GM19043 (cell line): Measurements from ENCODE around the gene RNH1.

Experiments used
- ATAC-seq: cut with Tn5 transposase; IDR thresholded peaks from one replicate; pipeline ENCODE4 v1.9.1; 2021; ENCODE audit warnings: low read depth; ENCODE audit not compliant: unreplicated experiment

Gene RNH1

DNA sequence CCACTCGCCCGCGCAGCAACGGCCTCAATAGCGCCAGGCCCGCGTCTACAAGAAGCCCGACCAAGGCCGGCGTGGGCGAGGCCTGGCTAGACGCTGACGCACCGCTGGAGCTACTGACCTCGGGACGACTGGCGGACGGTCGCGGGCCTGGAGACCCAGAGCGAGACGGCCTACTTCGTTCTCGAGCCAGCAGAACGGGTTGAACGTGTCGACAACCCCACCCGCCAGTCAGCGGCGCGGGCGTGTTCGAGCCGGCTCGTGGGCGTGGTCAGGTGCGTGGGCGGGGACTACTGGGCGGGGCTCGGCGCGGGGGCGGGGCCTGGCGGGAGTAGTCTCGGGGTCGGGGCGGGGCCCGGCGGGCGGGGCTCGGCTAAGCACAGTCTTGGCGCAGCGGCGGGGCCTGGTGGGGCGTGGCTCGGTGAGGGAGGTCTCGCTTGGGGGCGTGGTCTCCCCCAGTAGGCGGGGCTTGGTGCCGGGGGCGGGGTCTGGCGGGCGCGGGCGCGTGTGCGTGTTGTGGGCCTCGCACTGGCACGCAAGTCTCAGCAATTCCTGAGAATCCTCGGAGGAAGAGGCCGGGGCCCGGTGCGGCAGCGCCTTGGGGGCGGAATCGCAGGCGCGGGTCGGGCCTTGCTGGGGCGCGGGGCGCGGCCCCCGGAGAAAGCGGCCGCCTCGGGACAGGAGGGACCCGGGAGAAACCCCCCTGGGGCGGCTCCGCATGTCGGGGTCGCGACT lies at the start of gene RNH1:
TSS of gene RNH1 (minus strand) at position 248 of the 732 bp plus-strand sequence. CDS start 5,080 bp downstream, outside the sequence.
- peak; percentile 23 for ATAC-seq

DNA sequence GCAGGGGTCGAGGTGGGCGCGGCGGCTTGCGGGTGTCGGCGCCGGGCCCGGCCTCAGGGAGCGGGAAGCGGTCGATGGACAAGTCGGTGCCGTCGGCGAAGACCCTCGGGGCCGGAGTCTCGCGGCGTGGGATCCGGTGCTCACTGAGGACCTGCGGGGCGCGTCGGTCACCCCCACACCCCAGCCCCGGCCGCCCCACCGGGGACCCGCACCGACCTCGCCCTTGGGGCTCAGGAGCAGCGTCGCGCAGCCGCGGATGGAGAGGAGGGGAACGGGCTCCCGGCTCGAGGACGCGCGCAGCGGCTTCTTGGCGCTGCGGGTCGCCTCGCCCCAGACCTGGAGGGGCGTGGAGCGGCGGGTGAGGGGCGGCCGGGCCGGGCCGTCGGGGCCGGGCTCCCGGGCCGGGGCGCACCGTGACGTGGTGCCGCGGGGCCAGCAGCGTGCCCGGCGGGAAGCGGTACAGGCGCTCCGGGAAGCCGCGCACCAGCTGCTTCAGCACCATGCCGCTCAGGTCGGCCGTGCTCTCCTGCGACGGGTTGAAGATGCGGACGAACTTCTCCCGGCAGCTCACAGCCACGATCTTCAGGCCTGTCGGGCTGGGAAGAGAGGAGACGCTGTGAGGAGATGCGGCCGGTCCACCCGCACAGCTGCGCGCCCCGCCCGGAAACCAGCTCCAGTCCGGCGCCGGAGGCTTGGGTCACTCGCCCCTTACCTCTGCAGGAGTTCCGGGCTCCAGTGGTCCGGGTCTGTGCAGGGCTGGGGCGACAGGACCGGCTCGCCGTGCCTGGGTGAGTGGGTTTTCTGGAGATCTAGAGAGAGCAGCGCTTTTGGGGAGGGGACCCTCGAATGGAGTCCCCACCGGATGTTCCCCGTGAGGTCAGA lies 49.0 kb upstream of the RNH1 start:
- ATAC-seq: no peak

DNA sequence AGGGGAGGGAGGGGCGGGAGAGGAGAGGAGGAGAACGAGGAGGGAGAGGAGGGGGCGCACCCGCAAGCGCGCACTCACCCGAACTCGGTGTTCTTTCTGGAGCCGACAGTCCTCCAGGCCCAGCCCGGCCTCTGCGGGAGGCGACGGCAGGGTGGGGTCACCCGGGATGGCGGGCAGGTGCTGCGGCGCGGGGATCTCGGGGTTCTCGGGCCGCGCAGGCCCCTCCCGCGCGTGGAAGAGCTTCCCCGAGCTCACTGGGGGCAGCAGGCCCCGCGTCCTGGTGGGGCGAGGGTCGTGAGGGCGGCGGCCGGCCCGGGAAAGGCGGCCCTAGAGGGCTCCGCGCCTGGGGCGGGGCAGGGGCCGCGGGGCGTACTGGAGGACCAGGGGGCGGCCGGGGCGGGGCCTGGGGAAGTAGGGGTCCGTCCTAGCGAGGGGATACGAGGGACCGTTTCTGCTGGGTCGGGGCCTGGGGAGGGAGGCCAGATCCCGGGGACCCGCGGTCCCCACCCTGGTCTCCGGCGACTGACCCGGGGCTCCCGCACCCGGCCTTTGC lies 48.3 kb upstream of the RNH1 start:
- ATAC-seq: no peak

DNA sequence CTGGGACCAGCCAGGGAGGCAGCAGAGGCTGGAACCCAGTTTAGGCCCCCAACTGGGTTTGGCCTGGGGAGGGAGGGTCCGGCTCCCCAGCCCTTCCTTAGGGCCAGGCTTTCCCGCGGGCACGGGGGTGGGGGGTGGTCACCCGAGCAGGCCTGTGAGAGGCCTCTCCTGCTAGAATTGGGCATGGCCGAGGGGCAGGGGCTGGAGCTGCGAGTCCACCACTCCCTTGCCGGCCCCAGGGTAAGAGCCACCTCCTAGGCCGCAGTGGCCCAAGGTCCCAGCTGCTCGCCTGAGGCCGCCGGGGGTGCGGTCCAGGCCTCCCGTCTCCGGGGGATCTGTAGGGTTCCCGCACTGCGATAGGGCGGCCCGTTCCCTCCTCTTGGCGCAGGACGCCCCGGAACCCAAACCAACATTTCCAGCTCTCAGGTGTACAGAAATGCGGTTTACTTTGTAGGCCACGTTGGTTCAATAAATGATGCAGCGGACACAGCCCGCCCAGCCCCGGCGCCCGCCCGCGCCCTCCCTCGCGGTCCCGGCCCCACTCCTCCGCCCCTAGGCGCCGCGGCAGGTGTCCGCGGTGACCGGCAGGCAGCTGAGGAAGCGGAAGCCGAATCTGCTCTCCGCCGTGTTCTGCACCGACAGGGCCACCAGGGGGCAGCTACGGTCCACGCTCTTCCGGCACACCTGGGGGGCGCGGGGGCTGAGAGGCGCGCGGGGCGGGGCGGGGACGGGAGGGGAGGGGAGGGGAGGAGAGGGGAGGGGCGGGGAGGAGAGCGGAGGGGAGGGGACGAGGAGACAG lies 47.6 kb upstream of the RNH1 start:
- ATAC-seq: peak; percentile 73

DNA sequence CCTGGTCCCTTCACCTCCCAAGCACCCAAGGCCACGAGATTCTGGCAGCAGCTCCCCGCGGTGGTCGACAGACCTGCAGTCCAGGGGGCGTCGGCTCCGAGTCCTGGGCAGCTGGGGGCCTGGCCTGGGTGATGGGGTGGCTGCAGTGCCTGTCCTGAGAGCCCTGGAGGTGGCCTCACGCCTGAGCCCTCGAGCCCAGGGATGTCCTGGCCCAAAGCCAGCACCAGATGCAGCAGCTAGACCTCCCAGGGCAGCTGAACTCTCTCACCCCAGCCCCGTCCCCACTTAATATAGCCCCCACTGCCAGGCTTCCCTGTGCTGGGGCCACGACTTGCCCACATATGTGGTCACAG lies 46.9 kb upstream of the RNH1 start:
- no peak for ATAC-seq

DNA sequence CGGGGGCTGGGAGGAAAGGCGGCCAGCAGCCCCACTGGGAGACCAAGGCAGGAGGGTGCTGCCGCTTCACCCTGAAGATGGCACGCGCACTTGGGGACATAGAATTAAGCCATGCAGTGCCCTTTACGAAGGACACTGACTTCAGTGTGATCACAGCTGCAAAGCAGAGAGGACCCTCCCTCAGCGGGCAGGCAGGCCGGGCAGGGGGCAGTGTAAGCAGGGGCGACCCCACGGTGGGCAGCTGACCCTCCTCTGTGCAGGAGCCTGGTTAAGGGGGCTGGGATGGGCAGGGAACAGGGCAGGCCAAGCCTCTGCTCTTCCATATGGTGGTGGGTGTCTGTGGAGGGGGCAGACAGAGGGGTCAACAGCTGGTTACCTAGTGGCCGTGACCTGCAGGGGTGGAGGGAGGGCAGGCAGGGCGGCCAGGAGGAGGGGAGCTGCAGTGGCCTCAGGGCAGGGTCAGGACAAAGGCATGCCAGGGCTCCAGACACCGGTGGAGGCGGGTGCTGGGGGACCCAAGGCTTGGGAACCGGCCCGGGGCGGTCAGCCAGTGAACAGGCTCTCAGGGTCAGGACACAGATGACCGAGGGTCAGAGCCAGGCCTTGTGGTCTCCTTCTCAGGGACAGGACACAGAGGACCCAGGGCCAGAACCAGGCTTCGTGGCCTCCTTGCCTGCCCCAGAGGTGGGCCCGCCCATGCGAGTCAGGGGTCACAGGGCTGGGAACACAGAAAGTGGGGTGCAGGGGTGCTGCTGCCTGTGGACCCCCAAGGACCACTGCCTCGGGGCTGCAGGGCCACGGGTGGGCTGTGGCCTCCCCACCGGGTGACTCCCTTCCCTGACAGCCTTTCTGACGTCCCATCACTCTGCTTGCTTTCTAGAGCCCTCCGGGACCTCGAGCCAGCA lies 46.3 kb upstream of the RNH1 start:
- no peak for ATAC-seq

DNA sequence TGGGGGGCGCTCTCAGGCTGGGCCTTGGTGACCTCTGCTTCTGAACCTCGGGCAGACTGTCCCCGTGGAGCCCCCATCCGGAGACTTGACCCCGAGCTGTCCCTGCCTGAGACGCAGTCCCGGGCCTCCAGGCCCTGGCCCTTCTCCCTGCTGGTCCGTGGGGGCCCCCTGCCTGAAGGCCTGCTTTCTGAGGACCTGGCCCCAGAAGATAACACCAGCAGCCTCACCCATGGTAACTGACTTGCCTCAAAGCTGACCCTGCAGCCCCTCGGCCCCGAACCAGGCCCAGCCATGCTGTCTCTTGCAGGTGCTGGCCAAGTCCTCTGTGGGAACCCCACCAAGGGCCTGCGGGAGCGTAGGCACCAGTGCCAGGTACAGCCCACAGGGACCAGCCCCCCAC lies 44.6 kb upstream of the RNH1 start:
- ATAC-seq: no peak

DNA sequence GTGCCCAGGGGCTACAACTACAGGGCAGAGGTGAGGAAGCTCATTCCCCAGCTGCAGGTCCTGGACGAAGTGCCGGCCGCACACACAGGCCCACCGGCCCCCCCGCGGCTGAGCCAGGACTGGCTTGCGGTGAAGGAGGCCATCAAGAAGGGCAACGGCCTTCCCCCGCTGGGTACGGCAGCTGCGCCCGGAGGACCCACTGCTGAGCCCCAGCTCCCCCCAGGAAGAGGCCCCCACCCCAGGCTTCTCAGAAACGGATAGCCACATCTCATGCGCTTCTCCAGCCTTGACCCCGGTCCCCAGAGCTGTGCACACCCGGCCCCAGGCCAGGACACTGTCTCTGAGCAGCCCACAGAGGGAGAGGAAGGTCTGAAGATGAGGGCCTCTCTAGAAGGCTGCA lies 44.1 kb upstream of the RNH1 start:
- no peak for ATAC-seq

DNA sequence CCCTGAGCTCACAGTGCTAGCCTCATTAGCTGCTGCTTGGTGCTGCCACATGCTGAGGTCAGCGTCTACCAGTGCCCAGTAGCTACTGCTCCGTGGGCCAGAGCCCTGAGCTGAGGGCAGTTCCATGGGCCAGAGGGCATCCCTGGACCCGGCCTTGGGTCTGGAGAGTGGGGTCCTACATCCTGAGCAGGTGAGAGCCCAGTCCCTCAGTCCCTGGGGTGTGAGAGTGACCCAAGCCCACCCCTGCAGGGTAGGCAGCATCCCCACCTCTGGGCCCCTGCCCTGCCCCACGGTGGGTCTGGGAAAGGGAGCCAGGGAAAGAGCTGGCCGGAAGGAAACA lies 43.7 kb upstream of the RNH1 start:
- ATAC-seq: no peak

DNA sequence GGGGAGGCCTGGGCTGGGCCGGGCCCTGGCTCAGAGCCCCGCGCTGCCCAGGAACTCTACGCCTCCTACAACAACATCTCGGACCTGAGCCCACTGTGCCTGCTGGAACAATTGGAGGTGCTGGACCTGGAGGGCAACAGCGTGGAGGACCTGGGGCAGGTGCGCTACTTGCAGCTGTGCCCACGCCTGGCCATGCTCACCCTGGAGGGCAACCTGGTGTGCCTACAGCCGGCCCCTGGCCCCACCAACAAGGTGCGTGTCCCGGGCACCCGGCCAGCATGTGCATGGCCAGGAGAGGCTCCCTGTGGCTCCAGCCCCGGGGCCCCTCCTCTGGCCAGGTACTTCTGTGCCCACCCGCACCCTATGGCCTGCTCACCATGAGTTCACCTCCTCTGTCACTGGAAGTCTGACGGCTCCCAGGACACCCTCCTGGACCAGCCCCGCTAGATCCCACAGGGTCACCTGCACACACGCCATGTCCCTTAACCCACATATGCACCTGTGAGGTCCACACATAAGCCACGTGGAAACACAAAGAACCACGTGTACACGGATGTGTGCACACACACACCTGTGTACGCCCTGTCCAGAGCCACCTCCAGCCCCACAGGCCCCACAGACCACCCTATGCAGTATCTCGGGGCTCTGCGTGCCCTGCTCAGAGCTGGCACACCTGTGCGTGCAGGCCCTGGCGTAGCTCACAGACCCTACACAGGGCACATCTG lies 43.1 kb upstream of the RNH1 start:
- ATAC-seq: no peak

DNA sequence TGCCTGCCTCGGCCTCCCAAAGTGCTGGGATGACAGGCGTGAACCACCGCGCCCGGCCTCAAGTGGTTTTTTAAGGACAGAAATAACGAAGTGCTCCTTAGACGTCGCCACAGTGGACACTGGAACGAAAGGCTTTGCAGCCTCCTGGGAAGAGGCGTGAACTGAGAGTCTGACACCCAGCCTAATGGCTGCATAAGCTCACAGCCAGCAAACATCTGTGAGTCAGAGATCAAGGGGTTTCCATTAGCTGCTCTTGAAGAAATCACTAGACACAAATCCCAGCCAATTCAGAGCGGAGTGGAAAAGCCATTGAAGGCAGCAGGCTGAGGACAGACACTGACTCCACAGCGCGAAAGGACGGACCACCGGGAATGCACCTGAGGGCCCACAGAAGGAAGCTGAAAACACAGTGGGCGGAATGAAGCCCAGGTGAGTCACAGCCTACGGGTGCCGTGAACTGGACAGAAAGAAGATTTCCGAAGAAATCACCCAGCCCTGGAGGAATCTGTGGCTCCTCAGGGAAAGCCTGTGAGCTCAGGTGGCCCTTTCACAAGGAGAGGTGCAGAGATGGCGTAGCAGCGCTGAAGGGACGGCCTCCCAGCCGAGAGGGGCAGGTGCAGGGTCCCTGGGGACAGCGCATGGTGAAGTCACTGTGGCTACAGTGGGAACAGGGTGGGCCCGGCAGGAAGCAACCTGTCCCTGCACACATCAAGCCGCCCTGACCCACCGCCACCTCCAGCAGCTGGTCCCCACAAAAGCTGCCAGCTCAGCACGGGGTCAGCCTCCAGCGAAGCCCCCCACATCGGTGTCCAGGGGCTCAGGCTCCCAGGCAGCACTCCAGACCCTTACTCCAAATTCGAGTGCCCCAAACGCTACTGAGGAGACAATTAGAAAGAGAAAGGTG lies 41.9 kb upstream of the RNH1 start:
- ATAC-seq: no peak

DNA sequence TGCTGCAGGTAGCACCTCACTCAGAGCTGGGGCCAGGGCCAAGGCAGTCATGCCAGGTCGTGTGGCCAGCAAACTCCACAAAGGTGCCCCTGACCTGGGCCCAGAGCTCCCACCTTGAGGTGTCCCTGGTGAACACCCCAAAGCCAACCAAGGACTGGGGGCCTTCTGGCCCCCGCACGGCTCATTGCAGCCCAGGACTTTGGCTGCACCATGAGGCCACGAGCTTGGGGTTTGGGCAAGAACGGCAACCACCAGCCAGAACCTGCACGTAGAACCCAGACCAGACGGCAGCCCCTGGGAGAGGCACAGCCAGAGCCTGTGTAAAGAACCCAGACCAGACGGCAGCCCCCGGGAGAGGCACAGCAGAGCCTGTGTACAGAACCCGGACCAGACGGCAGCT lies 38.1 kb upstream of the RNH1 start:
- ATAC-seq: no peak

DNA sequence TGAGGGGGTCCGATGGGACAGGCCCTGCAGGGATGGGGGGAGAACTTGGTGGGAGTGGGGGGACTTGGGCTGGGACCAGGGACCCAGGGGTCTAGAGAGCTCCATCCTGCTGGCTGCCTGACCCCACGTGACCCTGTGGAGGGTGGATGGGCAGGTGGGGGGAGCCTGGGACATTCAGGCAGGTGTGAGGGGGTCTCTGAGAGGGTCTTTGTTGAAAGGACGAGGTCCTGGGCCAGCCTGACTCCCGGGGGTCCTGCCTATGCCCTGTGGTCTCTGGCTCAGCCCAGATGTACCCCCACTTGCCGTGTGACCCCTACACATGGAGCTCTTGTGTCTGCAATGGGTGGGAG lies 37.8 kb upstream of the RNH1 start:
- ATAC-seq: no peak

DNA sequence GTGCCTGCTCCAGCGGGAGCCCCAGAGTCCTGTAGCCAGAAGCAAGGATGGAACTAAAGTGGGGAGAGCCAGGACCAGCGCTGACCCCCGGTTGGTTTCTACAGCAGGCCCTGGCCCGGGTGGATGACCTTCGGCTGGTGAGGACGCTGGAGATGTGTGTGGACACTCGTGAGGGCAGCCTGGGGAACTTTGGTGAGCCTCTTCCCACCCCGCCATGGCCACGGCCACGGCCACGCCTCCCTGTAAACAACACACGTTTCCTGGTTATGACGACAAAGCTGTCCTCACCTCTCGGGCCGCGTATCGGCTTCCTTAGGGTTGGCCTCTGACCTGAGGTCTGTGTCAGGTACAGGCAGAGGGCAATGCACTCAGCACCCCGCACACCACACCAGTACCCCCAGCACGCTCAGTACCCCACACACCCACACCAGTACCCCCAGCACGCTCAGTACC lies 34.4 kb upstream of the RNH1 start:
- ATAC-seq: no peak

DNA sequence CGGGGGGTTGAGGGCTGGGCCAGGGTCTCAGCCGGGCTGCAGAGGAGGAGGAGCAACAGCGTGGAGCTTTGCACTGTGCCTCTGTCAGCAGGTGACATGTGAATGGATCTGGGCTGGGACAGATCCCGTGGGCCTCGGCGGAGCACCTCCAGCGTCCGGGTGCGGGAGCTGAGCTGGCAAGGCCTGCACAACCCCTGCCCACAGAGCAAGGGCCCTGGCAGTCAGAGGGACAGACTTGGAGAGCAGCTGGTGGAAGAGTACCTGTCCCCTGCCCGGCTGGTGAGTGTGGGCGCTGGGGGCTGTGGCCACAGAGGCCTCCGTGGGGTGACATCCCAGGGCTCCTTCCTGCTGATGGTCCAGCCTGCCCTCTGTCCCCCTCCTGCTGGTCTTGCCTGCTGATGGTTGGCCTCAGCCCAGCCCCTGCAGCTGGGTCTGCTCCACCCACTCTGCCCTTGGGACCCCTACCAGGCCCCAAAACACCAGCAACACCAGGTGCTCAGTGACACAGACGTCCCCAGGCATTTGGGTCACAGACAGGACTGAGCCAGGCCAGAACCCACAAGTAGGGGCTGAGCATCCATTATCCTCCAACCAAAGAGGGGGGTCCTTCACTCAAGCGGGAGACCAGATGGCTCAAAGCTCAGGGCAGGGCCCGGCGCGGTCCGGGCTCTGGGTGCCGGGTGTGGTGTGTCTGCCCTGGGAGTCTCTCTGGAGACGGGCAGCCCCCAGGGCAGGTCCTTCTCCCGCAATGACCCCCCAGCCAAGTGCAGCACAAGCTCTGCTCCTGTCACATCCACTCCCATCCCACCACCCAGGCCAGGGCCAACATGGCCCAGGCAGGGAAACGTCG lies 33.8 kb upstream of the RNH1 start:
- ATAC-seq: no peak

DNA sequence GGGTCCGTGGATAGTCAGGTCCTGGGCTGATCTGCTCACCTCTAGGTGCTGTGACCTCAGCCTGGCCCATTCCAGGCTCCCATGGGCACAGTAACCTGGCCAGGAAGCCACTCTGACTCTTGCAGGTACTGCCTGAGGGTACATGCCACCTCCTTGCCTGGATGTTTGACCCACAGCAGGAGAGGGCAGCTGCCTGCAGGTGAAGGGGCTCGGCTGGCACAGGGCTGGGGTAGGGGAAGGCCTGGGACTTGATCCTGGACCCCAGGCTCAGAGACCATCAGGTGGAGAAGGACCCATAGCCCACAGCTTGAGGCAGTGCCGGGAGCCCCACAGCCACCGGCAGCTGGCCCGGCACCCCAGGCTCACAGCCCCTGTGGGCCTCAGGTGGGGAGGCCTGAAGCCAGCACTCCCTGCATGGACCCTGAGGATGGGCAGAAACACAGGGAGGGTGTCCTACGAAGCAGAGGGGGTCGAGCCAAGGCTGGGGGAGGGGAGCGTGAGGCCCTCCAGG lies 33.0 kb upstream of the RNH1 start:
- no peak for ATAC-seq

DNA sequence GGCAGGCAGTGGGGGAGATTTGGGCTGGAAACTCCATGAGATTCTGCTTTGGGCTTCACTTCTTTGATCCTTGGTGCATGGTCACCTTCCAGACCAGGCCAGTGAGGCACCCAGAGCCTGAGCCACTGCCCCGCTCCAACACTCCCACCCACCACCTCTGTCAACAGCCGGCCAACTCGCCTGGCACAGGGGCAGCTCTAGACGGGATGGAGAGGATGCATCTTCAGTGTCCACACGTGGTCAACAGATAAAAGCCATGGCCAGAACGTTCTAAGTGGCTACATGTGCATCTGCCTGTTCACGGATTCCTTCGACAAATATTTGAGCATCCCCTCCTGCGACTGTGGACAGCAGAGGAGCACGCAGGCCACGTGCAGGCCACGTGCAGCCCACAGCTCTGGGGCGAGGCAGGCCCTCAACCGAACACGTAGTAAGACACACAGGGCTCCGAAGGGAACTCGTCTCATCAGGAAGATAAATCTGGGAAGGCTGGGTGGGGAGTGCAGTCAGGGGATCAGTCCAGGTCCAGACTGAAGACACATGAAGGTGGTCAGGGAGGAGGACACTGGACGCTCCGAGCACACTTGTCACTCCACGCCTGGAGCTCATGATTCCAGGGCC lies 31.5 kb upstream of the RNH1 start:
- ATAC-seq: no peak
